Fibroblast of lung (primary cell): ENCODE data around the gene KHNYN. TPM values are rescaled to one million over a fixed set of nuclear protein-coding genes. Genes with fewer than 3 reads are reported as not detected.

ENCODE experiments used
- DNase-seq, 2 donors: peaks; one replicate each; pipeline versions ENCODE4 v3.0.0 to v3.0.0-alpha.2; 2010; ENCODE audit warnings: low read depth in 2 of 2
- H2AFZ ChIP-seq: 2 replicates; pipeline ENCODE4 v1.5.1; 2012; ENCODE audit warnings: low read length, control low read depth, inconsistent platforms
- H3K27ac ChIP-seq: 2 replicates; pipeline ENCODE4 v1.5.1; 2011; ENCODE audit warnings: low read length, control low read depth; ENCODE audit not compliant: insufficient read depth
- H3K27me3 ChIP-seq: 2 replicates; pipeline ENCODE4 v1.5.1; 2011; ENCODE audit warnings: mild to moderate bottlenecking, low read length; ENCODE audit not compliant: control insufficient read depth, insufficient read depth
- H3K36me3 ChIP-seq: 2 replicates; pipeline ENCODE4 v1.5.1; 2011; ENCODE audit warnings: low read length; ENCODE audit not compliant: control insufficient read depth, insufficient read depth
- H3K4me1 ChIP-seq: 2 replicates; pipeline ENCODE4 v1.5.1; 2011; ENCODE audit warnings: low read length; ENCODE audit not compliant: control insufficient read depth, insufficient read depth; ENCODE audit errors: extremely low read depth
- H3K4me2 ChIP-seq: 2 replicates; pipeline ENCODE4 v1.5.1; 2011; ENCODE audit warnings: low read length, control low read depth; ENCODE audit not compliant: insufficient read depth; ENCODE audit errors: extremely low read depth
- H3K4me3 ChIP-seq, 4 experiments: fragments of 200-600 bp in 1 of 4; sonication (generic) in 1 of 4; replicated peaks in 1 of 4; 2 replicates each; pipeline ENCODE4 v1.5.1; 2011 to 2016; ENCODE audit warnings: low read length in 4 of 4, low read depth in 3 of 4, mild to moderate bottlenecking in 3 of 4, control low read depth in 2 of 4, inconsistent platforms in 1 of 4, mixed read lengths in 1 of 4; ENCODE audit not compliant: insufficient read depth in 1 of 4; ENCODE audit errors: control extremely low read depth in 1 of 4
- H3K79me2 ChIP-seq: 2 replicates; pipeline ENCODE4 v1.5.1; 2012; ENCODE audit warnings: mild to moderate bottlenecking, low read length, inconsistent platforms; ENCODE audit not compliant: control insufficient read depth, insufficient read depth
- H3K9ac ChIP-seq: 2 replicates; pipeline ENCODE4 v1.5.1; 2011; ENCODE audit warnings: mild to moderate bottlenecking, low read length, control low read depth; ENCODE audit not compliant: insufficient read depth
- H3K9me3 ChIP-seq: 2 replicates; pipeline ENCODE4 v1.5.1; 2012; ENCODE audit warnings: low read depth, low read length; ENCODE audit not compliant: control insufficient read depth, insufficient read depth
- H4K20me1 ChIP-seq: 2 replicates; pipeline ENCODE4 v1.5.1; 2011; ENCODE audit warnings: low read length; ENCODE audit not compliant: control insufficient read depth, insufficient read depth; ENCODE audit errors: extremely low read depth
- CTCF ChIP-seq, 2 donors: IDR thresholded peaks in 1 of 2; conservative IDR thresholded peaks in 1 of 2; 1 replicate in 1 of 2; 2 replicates in 1 of 2; pipeline ENCODE4 v1.5.1; 2011 to 2012; ENCODE audit warnings: low read length in 2 of 2, control low read depth in 1 of 2, inconsistent platforms in 1 of 2, low read depth in 1 of 2, mild to moderate bottlenecking in 1 of 2
- EZH2 ChIP-seq: IDR thresholded peaks from 2 replicates; pipeline ENCODE4 v1.5.1; 2012; ENCODE audit warnings: low read length, control low read depth, mild to moderate bottlenecking; ENCODE audit errors: missing control alignments
- polyA plus RNA-seq, 2 donors: library from polyadenylated mRNA; depleted of rRNA in 1 of 2; stranded (reverse) in 1 of 2; unstranded in 1 of 2; fragments of >200 nt; gene quantifications; 2 replicates each; pipeline ENCODE4 v1.2.1, GENCODE V29; 2011 to 2012; ENCODE audit warnings: missing spikeins in 1 of 2
- total RNA-seq: library from RNA; depleted of rRNA; stranded (reverse); fragments of >200 nt; gene quantifications from 2 replicates; pipeline ENCODE4 v1.2.1, GENCODE V29; 2014

Gene KHNYN
- total and polyA plus RNA-seq, 2 donors (not counting 1 experiment from before 2014, with no cell fraction given) = 14.6 to 61.1 TPM

DNA sequence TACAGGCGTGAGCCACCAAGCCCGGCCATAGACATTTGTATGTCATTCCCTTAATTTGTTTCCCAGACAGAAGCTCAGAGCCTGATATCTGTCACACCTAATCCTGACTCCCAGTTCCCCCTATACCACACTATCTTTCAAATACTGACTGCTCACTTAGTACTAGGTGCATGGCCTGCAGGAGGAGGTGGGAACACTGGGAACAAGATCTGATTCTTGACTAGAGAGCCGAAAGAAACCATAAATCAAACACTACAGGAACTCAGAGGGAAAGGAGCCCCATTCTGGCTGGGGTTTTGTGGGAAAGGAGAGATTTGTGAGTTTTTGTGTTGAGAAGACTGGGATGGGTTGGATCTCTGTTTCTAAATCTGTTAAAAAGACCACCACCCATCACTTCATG lies 4.9 kb downstream of the KHNYN start:
- Histone ChIP-seq H3K9ac (no peak overlapping the region), H3K9me3 (no peaks in the 10 kb centered on the region), H3K36me3 (peaks cover 28% of the 10 kb centered on the region), H3K4me1 (peaks cover 11% of the 10 kb centered on the region), H3K27me3 (no peaks in the 10 kb centered on the region), H4K20me1 (no peaks in the 10 kb centered on the region), H3K27ac (no peak overlapping the region), H3K4me3 (no peak overlapping the region), H2AFZ (no peak overlapping the region), H3K79me2 (peaks cover 17% of the 10 kb centered on the region), H3K4me2 (no peak overlapping the region)
- TF ChIP-seq EZH2 (no peak), CTCF (conservative IDR thresholded peaks at IDR 0.05 in 1 of 2, IDR thresholded peaks at IDR 0.05 in 1 of 2; ENCODE audit: low read depth in 1 of 2, low read length in 2 of 2) (no peak)
- DNase-seq = no peak

- no peak overlapping the region for H3K27ac ChIP-seq
- H3K36me3 ChIP-seq = peaks cover 34% of the 10 kb centered on the region
These were observed 5.5 kb downstream of the KHNYN start for GRCh38 chr14:24435192-24435810.

DNA sequence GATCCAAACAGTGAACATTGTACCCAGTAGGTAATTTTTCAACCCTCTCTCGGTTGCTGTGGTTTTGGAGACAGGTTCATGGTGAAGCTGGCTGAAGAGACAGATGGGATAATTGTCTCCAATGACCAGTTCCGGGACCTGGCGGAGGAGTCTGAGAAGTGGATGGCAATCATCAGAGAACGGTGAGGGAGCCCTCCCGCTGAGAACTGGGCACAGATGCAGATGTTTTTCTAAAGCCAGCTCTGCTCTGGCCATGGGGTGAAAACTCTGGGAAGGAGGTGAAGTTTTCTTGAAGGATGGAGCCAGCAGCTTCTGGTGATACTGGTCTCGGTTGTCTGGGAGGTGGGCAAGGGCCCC lies 6.2 kb downstream of the KHNYN start:
- TF ChIP-seq EZH2 (no peak), CTCF (conservative IDR thresholded peaks at IDR 0.05 in 1 of 2, IDR thresholded peaks at IDR 0.05 in 1 of 2; ENCODE audit: low read depth in 1 of 2, low read length in 2 of 2) (no peak)
- no peak overlapping the region for H3K27ac ChIP-seq

More at GRCh38 chr14:24435192-24435810, 5.5 kb downstream of the KHNYN start:
- H3K9me3 ChIP-seq = no peaks in the 10 kb centered on the region
- H3K4me2 ChIP-seq = no peak overlapping the region
- no peak overlapping the region for H3K4me3 ChIP-seq
- DNase-seq = no peak
- no peaks in the 10 kb centered on the region for H3K27me3 ChIP-seq
- peaks cover 11% of the 10 kb centered on the region for H3K4me1 ChIP-seq
- no peak overlapping the region for H3K9ac ChIP-seq
- no peak for TF ChIP-seq EZH2
- TF ChIP-seq CTCF (conservative IDR thresholded peaks at IDR 0.05 in 1 of 2, IDR thresholded peaks at IDR 0.05 in 1 of 2; ENCODE audit: low read depth in 1 of 2, low read length in 2 of 2) = no peak
- no peaks in the 10 kb centered on the region for H4K20me1 ChIP-seq
- H3K79me2 ChIP-seq = peaks cover 17% of the 10 kb centered on the region
- no peak overlapping the region for H2AFZ ChIP-seq

More for the DNA sequence above, 6.2 kb downstream of the KHNYN start:
- Histone ChIP-seq H3K9ac (no peak overlapping the region), H3K9me3 (no peaks in the 10 kb centered on the region), H3K27me3 (no peaks in the 10 kb centered on the region), H2AFZ (no peak overlapping the region), H3K4me2 (no peak overlapping the region), H3K4me1 (peaks cover 11% of the 10 kb centered on the region), H4K20me1 (no peaks in the 10 kb centered on the region), H3K36me3 (peaks cover 40% of the 10 kb centered on the region), H3K79me2 (peaks cover 16% of the 10 kb centered on the region), H3K4me3 (no peak overlapping the region)
- no peak for DNase-seq
